ENCODE measurements around the gene YPEL1. TPM values are rescaled to one million over a fixed set of nuclear protein-coding genes. Genes with fewer than 3 reads are reported as not detected.

Gene YPEL1
- polyA plus RNA-seq, 3 donors: 1.0 to 2.3 (median 2.0) TPM

- no peak for TF ChIP-seq CTCF (IDR thresholded peaks at IDR 0.05)
- peaks cover 86 to 99% of the 10 kb centered on the region in 2 donors for H3K36me3 ChIP-seq (replicated peaks in 1 of 2; ENCODE audit: control insufficient read depth in 1 of 2, insufficient read depth in 2 of 2, low read length in 2 of 2)
- H2AFZ ChIP-seq (ENCODE audit: insufficient read depth, low read depth, low read length, poor library complexity, severe bottlenecking): no peak overlapping the region
- WGBS (ENCODE audit: insufficient coverage): 98% methylated on average over 14 of the region's 20 CpGs
- no peak overlapping the region for H3K27ac ChIP-seq (ENCODE audit: low read depth in 1 of 2, low read length in 2 of 2)
- H3K4me2 ChIP-seq (replicated peaks; ENCODE audit: extremely low read depth, low read length, poor library complexity, severe bottlenecking): no peak overlapping the region
- H3K9ac ChIP-seq (ENCODE audit: insufficient read depth, low read length, poor library complexity, severe bottlenecking): no peak overlapping the region
- Mint-ChIP-seq H3K36me3 (peaks cover 71 to 93% of the 10 kb centered on the region in 2 donors), H3K27me3 (ENCODE audit: low read depth in 3 of 3) (peaks cover 0 to 1% (median 0%) of the 10 kb centered on the region in 3 donors), H3K4me1 (no peaks in the 10 kb centered on the region), H3K4me3 (no peak overlapping the region), H3K9me3 (no peaks in the 10 kb centered on the region), H3K27ac (peak overlapping the region in 3 of 7 donors; percentile 37 to 80 (median 64))
- H3K79me2 ChIP-seq (ENCODE audit: insufficient read depth, low read length): no peaks in the 10 kb centered on the region
- H3K4me3 ChIP-seq (replicated peaks in 1 of 3; ENCODE audit: low read depth in 2 of 3, low read length in 3 of 3): no peak overlapping the region
- H3K27me3 ChIP-seq (ENCODE audit: control insufficient read depth in 2 of 2, insufficient read depth in 2 of 2, low read length in 2 of 2): no peaks in the 10 kb centered on the region
- no peaks in the 10 kb centered on the region for H3K9me3 ChIP-seq (replicated peaks in 1 of 2; ENCODE audit: control insufficient read depth in 1 of 2, insufficient read depth in 1 of 2, low read length in 2 of 2)
- no peaks in the 10 kb centered on the region for H4K20me1 ChIP-seq (ENCODE audit: insufficient read depth, low read length)
- intact Hi-C loops (cut with micrococcal nuclease): no loop called here
- no peak for DNase-seq
- no peaks in the 10 kb centered on the region for H3K4me1 ChIP-seq (ENCODE audit: control insufficient read depth in 1 of 2, insufficient read depth in 2 of 2, low read length in 2 of 2)
These were observed 46.8 kb downstream of the YPEL1 start for GRCh38 chr22:21688706-21689381.

GRCh38 chr22:21688341-21688705 is 47.3 kb downstream of the YPEL1 start:
- TF ChIP-seq CTCF (IDR thresholded peaks at IDR 0.05): no peak
- Histone ChIP-seq H2AFZ (ENCODE audit: insufficient read depth, low read depth, low read length, poor library complexity, severe bottlenecking) (no peak overlapping the region), H3K9me3 (replicated peaks in 1 of 2; ENCODE audit: control insufficient read depth in 1 of 2, insufficient read depth in 1 of 2, low read length in 2 of 2) (no peaks in the 10 kb centered on the region), H4K20me1 (ENCODE audit: insufficient read depth, low read length) (no peaks in the 10 kb centered on the region), H3K79me2 (ENCODE audit: insufficient read depth, low read length) (no peaks in the 10 kb centered on the region), H3K27me3 (ENCODE audit: control insufficient read depth in 2 of 2, insufficient read depth in 2 of 2, low read length in 2 of 2) (no peaks in the 10 kb centered on the region), H3K36me3 (replicated peaks in 1 of 2; ENCODE audit: control insufficient read depth in 1 of 2, insufficient read depth in 2 of 2, low read length in 2 of 2) (peaks cover 86 to 99% of the 10 kb centered on the region in 2 donors), H3K4me2 (replicated peaks; ENCODE audit: extremely low read depth, low read length, poor library complexity, severe bottlenecking) (no peak overlapping the region), H3K27ac (ENCODE audit: low read depth in 1 of 2, low read length in 2 of 2) (no peak overlapping the region), H3K4me1 (ENCODE audit: control insufficient read depth in 1 of 2, insufficient read depth in 2 of 2, low read length in 2 of 2) (no peaks in the 10 kb centered on the region), H3K4me3 (replicated peaks in 1 of 3; ENCODE audit: low read depth in 2 of 3, low read length in 3 of 3) (no peak overlapping the region), H3K9ac (ENCODE audit: insufficient read depth, low read length, poor library complexity, severe bottlenecking) (no peak overlapping the region)
- H3K36me3 Mint-ChIP-seq: peaks cover 68 to 92% of the 10 kb centered on the region in 2 donors
- WGBS (ENCODE audit: insufficient coverage): 98% methylated on average over 4 of the region's 6 CpGs
- no peak overlapping the region for H3K27ac Mint-ChIP-seq
- no peaks in the 10 kb centered on the region for H3K9me3 Mint-ChIP-seq
- DNase-seq: no peak
- intact Hi-C loops (cut with micrococcal nuclease): no loop called here
- peaks cover 0 to 1% (median 0%) of the 10 kb centered on the region in 3 donors for H3K27me3 Mint-ChIP-seq (ENCODE audit: low read depth in 3 of 3)
- H3K4me1 Mint-ChIP-seq: no peaks in the 10 kb centered on the region
- H3K4me3 Mint-ChIP-seq: no peak overlapping the region

Measured in CD14-positive monocyte (primary cell).